Fibroblast of lung (primary cell): ENCODE data around the gene FABP6.

Experiments
- EZH2 ChIP-seq: IDR thresholded peaks from 2 replicates; pipeline ENCODE4 v1.5.1; 2012; ENCODE audit warnings: low read length, control low read depth, mild to moderate bottlenecking; ENCODE audit errors: missing control alignments
- TF ChIP-seq, protein P1 (sequence below), 2 donors: IDR thresholded peaks in 1 of 2; conservative IDR thresholded peaks in 1 of 2; 1 replicate in 1 of 2; 2 replicates in 1 of 2; pipeline ENCODE4 v1.5.1; 2011 to 2012; ENCODE audit warnings: low read length in 2 of 2, control low read depth in 1 of 2, inconsistent platforms in 1 of 2, low read depth in 1 of 2, mild to moderate bottlenecking in 1 of 2

DNA sequence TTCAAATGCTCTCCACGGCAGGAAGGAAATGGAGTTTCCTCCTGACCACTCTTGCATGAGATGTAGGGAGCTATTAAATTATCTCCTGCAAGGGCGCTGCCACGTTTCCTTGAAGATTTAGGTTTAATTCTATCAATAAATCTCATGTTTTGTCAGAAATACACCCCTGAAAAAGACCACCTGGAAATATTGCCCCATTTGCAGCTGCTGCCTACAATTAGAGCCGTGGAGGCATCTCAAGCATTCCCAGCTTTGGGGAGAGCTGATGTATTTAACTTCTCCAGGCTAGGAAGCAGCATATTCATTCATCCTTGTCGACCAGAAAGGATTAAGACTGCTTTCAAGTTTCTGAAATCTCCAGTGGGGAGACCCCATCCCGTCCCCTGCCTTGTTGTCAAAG, 42.5 kb downstream of the FABP6 start:
- TF ChIP-seq, protein P1, sequence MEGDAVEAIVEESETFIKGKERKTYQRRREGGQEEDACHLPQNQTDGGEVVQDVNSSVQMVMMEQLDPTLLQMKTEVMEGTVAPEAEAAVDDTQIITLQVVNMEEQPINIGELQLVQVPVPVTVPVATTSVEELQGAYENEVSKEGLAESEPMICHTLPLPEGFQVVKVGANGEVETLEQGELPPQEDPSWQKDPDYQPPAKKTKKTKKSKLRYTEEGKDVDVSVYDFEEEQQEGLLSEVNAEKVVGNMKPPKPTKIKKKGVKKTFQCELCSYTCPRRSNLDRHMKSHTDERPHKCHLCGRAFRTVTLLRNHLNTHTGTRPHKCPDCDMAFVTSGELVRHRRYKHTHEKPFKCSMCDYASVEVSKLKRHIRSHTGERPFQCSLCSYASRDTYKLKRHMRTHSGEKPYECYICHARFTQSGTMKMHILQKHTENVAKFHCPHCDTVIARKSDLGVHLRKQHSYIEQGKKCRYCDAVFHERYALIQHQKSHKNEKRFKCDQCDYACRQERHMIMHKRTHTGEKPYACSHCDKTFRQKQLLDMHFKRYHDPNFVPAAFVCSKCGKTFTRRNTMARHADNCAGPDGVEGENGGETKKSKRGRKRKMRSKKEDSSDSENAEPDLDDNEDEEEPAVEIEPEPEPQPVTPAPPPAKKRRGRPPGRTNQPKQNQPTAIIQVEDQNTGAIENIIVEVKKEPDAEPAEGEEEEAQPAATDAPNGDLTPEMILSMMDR (conservative IDR thresholded peaks at IDR 0.05 in 1 of 2, IDR thresholded peaks at IDR 0.05 in 1 of 2; ENCODE audit: low read depth in 1 of 2, low read length in 2 of 2) = no peak
- no peak for TF ChIP-seq EZH2
